Measurements from ENCODE around the gene DELE1. TPM values are rescaled to one million over a fixed set of nuclear protein-coding genes. Genes with fewer than 3 reads are reported as not detected.

The DELE1 gene
- total RNA-seq, 2 donors from 2014 or later: 49.5 to 89.1 TPM

GRCh38 chr5:141928051-141928450 lies 4.4 kb downstream of the DELE1 start:
- TF ChIP-seq CTCF (IDR thresholded peaks at IDR 0.05): no peak
- peaks cover 0 to 26% of the 10 kb centered on the region in 2 donors for H3K4me1 ChIP-seq
- H3K9me3 ChIP-seq: no peaks in the 10 kb centered on the region
- peak overlapping the region in 1 of 2 donors; percentile 5 for H3K27ac ChIP-seq
- peaks cover 82% of the 10 kb centered on the region for H3K36me3 ChIP-seq
- no peak overlapping the region for H3K4me3 ChIP-seq
- DNase-seq (ENCODE audit: low spot score): no peak
- H3K27me3 ChIP-seq: no peaks in the 10 kb centered on the region

GRCh38 chr5:141929398-141930058 lies 5.9 kb downstream of the DELE1 start:
- Histone ChIP-seq H3K9me3 (no peaks in the 10 kb centered on the region), H3K27me3 (no peaks in the 10 kb centered on the region), H3K4me3 (no peak overlapping the region), H3K4me1 (peaks cover 0 to 24% of the 10 kb centered on the region in 2 donors), H3K27ac (no peak overlapping the region), H3K36me3 (peaks cover 92% of the 10 kb centered on the region)
- no peak for TF ChIP-seq CTCF (IDR thresholded peaks at IDR 0.05)
- no peak for DNase-seq (ENCODE audit: low spot score)

GRCh38 chr5:141931694-141932093 lies 8.0 kb downstream of the DELE1 start:
- Histone ChIP-seq H3K36me3 (peaks cover 93% of the 10 kb centered on the region), H3K27me3 (no peaks in the 10 kb centered on the region), H3K27ac (no peak overlapping the region), H3K4me1 (peaks cover 0 to 21% of the 10 kb centered on the region in 2 donors), H3K9me3 (no peaks in the 10 kb centered on the region), H3K4me3 (no peak overlapping the region)
- TF ChIP-seq CTCF (IDR thresholded peaks at IDR 0.05): no peak
- DNase-seq (ENCODE audit: low spot score): no peak

GRCh38 chr5:141933151-141933550 lies 9.5 kb downstream of the DELE1 start:
- Histone ChIP-seq H3K4me3 (no peak overlapping the region), H3K4me1 (peaks cover 0 to 16% of the 10 kb centered on the region in 2 donors), H3K36me3 (peaks cover 91% of the 10 kb centered on the region), H3K27ac (no peak overlapping the region), H3K9me3 (no peaks in the 10 kb centered on the region), H3K27me3 (no peaks in the 10 kb centered on the region)
- TF ChIP-seq CTCF (IDR thresholded peaks at IDR 0.05): no peak
- DNase-seq (ENCODE audit: low spot score): no peak

GRCh38 chr5:141934099-141934844 lies 10.6 kb downstream of the DELE1 start:
- no peaks in the 10 kb centered on the region for H3K9me3 ChIP-seq
- DNase-seq (ENCODE audit: low spot score): peak; percentile 82
- peaks cover 89% of the 10 kb centered on the region for H3K36me3 ChIP-seq
- peaks cover 0 to 13% of the 10 kb centered on the region in 2 donors for H3K4me1 ChIP-seq
- H3K27ac ChIP-seq: peak overlapping the region; percentile 13 to 71
- no peaks in the 10 kb centered on the region for H3K27me3 ChIP-seq
- no peak overlapping the region for H3K4me3 ChIP-seq
- no peak for TF ChIP-seq CTCF (IDR thresholded peaks at IDR 0.05)

Data from right atrium auricular region (tissue), 2 donors.